Loucy (cell line): Measurements from ENCODE around the gene SNIP1.

Experiments used
- H2AFZ ChIP-seq: fragments of 200-600 bp; sonication (generic); 2 replicates; pipeline ENCODE4 v1.6.0; 2016; ENCODE audit warnings: antibody characterized with exemption, mild to moderate bottlenecking, low read length, moderate library complexity
- H3F3A ChIP-seq: fragments of 200-600 bp; 2 replicates; pipeline ENCODE4 v1.6.0; 2016; ENCODE audit warnings: antibody characterized with exemption, low read depth, mild to moderate bottlenecking
- H3K27me3 ChIP-seq: fragments of 200-600 bp; sonication (generic); 2 replicates; pipeline ENCODE4 v1.6.1; 2014; ENCODE audit warnings: low read length, mild to moderate bottlenecking; ENCODE audit not compliant: insufficient read depth, poor library complexity, severe bottlenecking
- H3K36me3 ChIP-seq: fragments of 200-600 bp; sonication (generic); 2 replicates; pipeline ENCODE4 v1.6.1; 2016; ENCODE audit warnings: low read length; ENCODE audit not compliant: insufficient read depth
- H3K4me1 ChIP-seq: fragments of 200-600 bp; sonication (generic); 2 replicates; pipeline ENCODE4 v1.5.1; 2014; ENCODE audit warnings: low read length, mild to moderate bottlenecking; ENCODE audit not compliant: insufficient read depth, poor library complexity, severe bottlenecking
- H3K4me2 ChIP-seq: fragments of 200-600 bp; sonication (generic); 2 replicates; pipeline ENCODE4 v1.6.0; 2014; ENCODE audit warnings: antibody characterized with exemption, low read length, low read depth, mild to moderate bottlenecking; ENCODE audit not compliant: poor library complexity, severe bottlenecking
- H3K4me3 ChIP-seq: fragments of 200-600 bp; sonication (generic); 2 replicates; pipeline ENCODE4 v1.5.1; 2014; ENCODE audit warnings: low read length, mild to moderate bottlenecking, mixed read lengths; ENCODE audit not compliant: poor library complexity, severe bottlenecking
- H3K79me2 ChIP-seq: fragments of 200-600 bp; sonication (generic); 2 replicates; pipeline ENCODE4 v1.6.1; 2014; ENCODE audit warnings: low read length; ENCODE audit not compliant: insufficient read depth
- H3K9ac ChIP-seq: fragments of 200-600 bp; sonication (generic); 2 replicates; pipeline ENCODE4 v1.6.0; 2014; ENCODE audit warnings: mild to moderate bottlenecking, low read depth, low read length, moderate library complexity; ENCODE audit not compliant: poor library complexity, severe bottlenecking
- H3K9me2 ChIP-seq: fragments of 200-600 bp; sonication (generic); replicated peaks from 2 replicates; pipeline ENCODE4 v1.6.1; 2016; ENCODE audit warnings: low read depth, low read length, mixed read lengths
- H3K9me3 ChIP-seq: fragments of 200-600 bp; sonication (generic); 2 replicates; pipeline ENCODE4 v1.6.1; 2014; ENCODE audit warnings: mild to moderate bottlenecking, antibody characterized with exemption, low read length, low read depth; ENCODE audit not compliant: insufficient read depth
- H4K20me1 ChIP-seq: fragments of 200-600 bp; sonication (generic); 2 replicates; pipeline ENCODE4 v1.6.0; 2014; ENCODE audit warnings: antibody characterized with exemption, low read length, mild to moderate bottlenecking; ENCODE audit not compliant: insufficient read depth, poor library complexity, severe bottlenecking
- CTCF ChIP-seq: fragments of 200-600 bp; sonication (generic); conservative IDR thresholded peaks from 2 replicates; pipeline ENCODE4 v1.5.1; 2014; ENCODE audit warnings: mild to moderate bottlenecking, antibody characterized with exemption, low read length
- EZH2phosphoT487 ChIP-seq: fragments of 200-600 bp; IDR thresholded peaks from 2 replicates; pipeline ENCODE4 v1.6.1; 2018; ENCODE audit warnings: antibody characterized with exemption, mild to moderate bottlenecking, moderate library complexity, borderline replicate concordance

Gene SNIP1

GRCh38 chr1:37515185-37516034 is 38.7 kb downstream of the SNIP1 start:
- H3K9me3 ChIP-seq, result no peaks in the 10 kb centered on the region
- H4K20me1 ChIP-seq, result peaks cover 32% of the 10 kb centered on the region
- peak overlapping the region; percentile 77 for H3K9ac ChIP-seq
- peak overlapping the region; percentile 72 for H2AFZ ChIP-seq
- H3K4me2 ChIP-seq, result peak overlapping the region; percentile 94
- TF ChIP-seq EZH2phosphoT487 (no peak), CTCF (no peak)
- no peaks in the 10 kb centered on the region for H3K27me3 ChIP-seq
- H3K79me2 ChIP-seq, result peaks cover 42% of the 10 kb centered on the region
- peak overlapping the region; percentile 89 for H3K4me3 ChIP-seq
- H3F3A ChIP-seq, result no peaks in the 10 kb centered on the region
- no peaks in the 10 kb centered on the region for H3K36me3 ChIP-seq
- peaks cover 34% of the 10 kb centered on the region for H3K4me1 ChIP-seq
- no peaks in the 10 kb centered on the region for H3K9me2 ChIP-seq

- Histone ChIP-seq H3K9me2 (no peaks in the 10 kb centered on the region), H3K79me2 (peaks cover 36% of the 10 kb centered on the region), H3K4me1 (peaks cover 34% of the 10 kb centered on the region), H3K4me2 (peak within 1 kb of the TSS; percentile 96), H3K9me3 (no peaks in the 10 kb centered on the region), H3K4me3 (peak within 1 kb of the TSS; percentile 89), H2AFZ (peak within 1 kb of the TSS; percentile 85), H3K27me3 (no peaks in the 10 kb centered on the region), H3K9ac (peak within 1 kb of the TSS; percentile 77), H3K36me3 (no peaks in the 10 kb centered on the region), H4K20me1 (peaks cover 32% of the 10 kb centered on the region), H3F3A (no peaks in the 10 kb centered on the region)
- TF ChIP-seq CTCF (peak; percentile 62), EZH2phosphoT487 (no peak)
Observed at GRCh38 chr1:37514350-37515184, 39.5 kb downstream of the SNIP1 start, which contains the start of gene MEAF6. MEAF6 (minus strand) TSS chr1:37514766; CDS start chr1:37514746, 20 bp downstream.

GRCh38 chr1:37513795-37514349 is 40.2 kb downstream of the SNIP1 start:
- H4K20me1 ChIP-seq, result peaks cover 34% of the 10 kb centered on the region
- no peaks in the 10 kb centered on the region for H3K9me3 ChIP-seq
- peak overlapping the region; percentile 85; the same call in 1 of the 2 replicates for H2AFZ ChIP-seq
- no peaks in the 10 kb centered on the region for H3F3A ChIP-seq
- no peaks in the 10 kb centered on the region for H3K9me2 ChIP-seq
- peaks cover 36% of the 10 kb centered on the region for H3K4me1 ChIP-seq
- H3K79me2 ChIP-seq, result peaks cover 38% of the 10 kb centered on the region
- peak overlapping the region; percentile 77 for H3K9ac ChIP-seq
- peak overlapping the region; percentile 89 for H3K4me3 ChIP-seq
- H3K36me3 ChIP-seq, result peaks cover 2% of the 10 kb centered on the region; the same call in 1 of the 2 replicates
- TF ChIP-seq CTCF, result no peak
- no peak for TF ChIP-seq EZH2phosphoT487
- no peaks in the 10 kb centered on the region for H3K27me3 ChIP-seq
- peak overlapping the region; percentile 96 for H3K4me2 ChIP-seq
